ENCODE data around the gene PITX3. TPM values are rescaled to one million over a fixed set of nuclear protein-coding genes. Genes with fewer than 3 reads are reported as not detected.
"Not testable (repeated sequence)": the region's sequence is repeated elsewhere in the genome, so short reads cannot be mapped to it uniquely, and the experiment has no call there.

The PITX3 gene
- total RNA-seq, 1 experiment from 2014 or later: not detected

- in situ Hi-C loops (cut with HindIII; ENCODE audit: low pct_unique_long_range_greater_than_20kb, low sequenced_read_pairs): no loop called here
- no peak for DNase-seq (ENCODE audit: low read depth, low spot score)
These were observed 6.3 kb downstream of the PITX3 start for GRCh38 chr10:102234888-102235597.

GRCh38 chr10:102233997-102234396 lies 7.3 kb downstream of the PITX3 start:
- in situ Hi-C loops (cut with HindIII; ENCODE audit: low pct_unique_long_range_greater_than_20kb, low sequenced_read_pairs): no loop called here
- DNase-seq (ENCODE audit: low read depth, low spot score): no peak

- peak; percentile 56 for DNase-seq (ENCODE audit: low read depth, low spot score)
- in situ Hi-C loops (cut with HindIII; ENCODE audit: low pct_unique_long_range_greater_than_20kb, low sequenced_read_pairs): no loop called here
These were observed 9.7 kb downstream of the PITX3 start for GRCh38 chr10:102231357-102232318.

- in situ Hi-C loops (cut with HindIII; ENCODE audit: low pct_unique_long_range_greater_than_20kb, low sequenced_read_pairs): no loop called here
- no peak for DNase-seq (ENCODE audit: low read depth, low spot score)
These were observed 10.4 kb downstream of the PITX3 start for GRCh38 chr10:102230861-102231356.

GRCh38 chr10:102230264-102230860 lies 10.9 kb downstream of the PITX3 start:
- in situ Hi-C loops (cut with HindIII; ENCODE audit: low pct_unique_long_range_greater_than_20kb, low sequenced_read_pairs): no loop called here
- DNase-seq (ENCODE audit: low read depth, low spot score): no peak

- DNase-seq (ENCODE audit: low read depth, low spot score): peak; percentile 69
- in situ Hi-C loops (cut with HindIII; ENCODE audit: low pct_unique_long_range_greater_than_20kb, low sequenced_read_pairs): no loop called here
These were observed 11.5 kb downstream of the PITX3 start for GRCh38 chr10:102229810-102230263.

GRCh38 chr10:102227050-102227449 lies 14.3 kb downstream of the PITX3 start:
- in situ Hi-C loops (cut with HindIII; ENCODE audit: low pct_unique_long_range_greater_than_20kb, low sequenced_read_pairs): no loop called here
- no peak for DNase-seq (ENCODE audit: low read depth, low spot score)

- no peak for DNase-seq (ENCODE audit: low read depth, low spot score)
- in situ Hi-C loops (cut with HindIII; ENCODE audit: low pct_unique_long_range_greater_than_20kb, low sequenced_read_pairs): no loop called here
These were observed 14.8 kb downstream of the PITX3 start for GRCh38 chr10:102226542-102226870.

GRCh38 chr10:102225646-102226541 lies 15.4 kb downstream of the PITX3 start, which contains the start of gene ELOVL3:
TSS of gene ELOVL3 (plus strand) at chr10:102226299. CDS start at chr10:102226549, 250 bp downstream.
- DNase-seq (ENCODE audit: low read depth, low spot score): peak; percentile 90
- in situ Hi-C loops (cut with HindIII; ENCODE audit: low pct_unique_long_range_greater_than_20kb, low sequenced_read_pairs): no loop called here

- in situ Hi-C loops (cut with HindIII; ENCODE audit: low pct_unique_long_range_greater_than_20kb, low sequenced_read_pairs): no loop called here
- DNase-seq (ENCODE audit: low read depth, low spot score): no peak
These were observed 18.5 kb downstream of the PITX3 start for GRCh38 chr10:102222797-102223196.

- in situ Hi-C loops (cut with HindIII; ENCODE audit: low pct_unique_long_range_greater_than_20kb, low sequenced_read_pairs): no loop called here
- no peak for DNase-seq (ENCODE audit: low read depth, low spot score)
These were observed 20.7 kb downstream of the PITX3 start for GRCh38 chr10:102220612-102221011.

GRCh38 chr10:102219370-102219769 lies 21.9 kb downstream of the PITX3 start:
- DNase-seq (ENCODE audit: low read depth, low spot score): no peak
- in situ Hi-C loops (cut with HindIII; ENCODE audit: low pct_unique_long_range_greater_than_20kb, low sequenced_read_pairs): no loop called here

GRCh38 chr10:102213599-102213998 lies 27.7 kb downstream of the PITX3 start:
- in situ Hi-C loops (cut with HindIII; ENCODE audit: low pct_unique_long_range_greater_than_20kb, low sequenced_read_pairs); DNase-seq (ENCODE audit: low read depth, low spot score): not testable (repeated sequence)

GRCh38 chr10:102211615-102212299 lies 29.6 kb downstream of the PITX3 start:
- DNase-seq (ENCODE audit: low read depth, low spot score): no peak
- in situ Hi-C loops (cut with HindIII; ENCODE audit: low pct_unique_long_range_greater_than_20kb, low sequenced_read_pairs): no loop called here

- DNase-seq (ENCODE audit: low read depth, low spot score): no peak
- in situ Hi-C loops (cut with HindIII; ENCODE audit: low pct_unique_long_range_greater_than_20kb, low sequenced_read_pairs): no loop called here
These were observed 32.8 kb downstream of the PITX3 start for GRCh38 chr10:102208311-102209035.

- in situ Hi-C loops (cut with HindIII; ENCODE audit: low pct_unique_long_range_greater_than_20kb, low sequenced_read_pairs): no loop called here
- DNase-seq (ENCODE audit: low read depth, low spot score): no peak
These were observed 38.9 kb downstream of the PITX3 start for GRCh38 chr10:102202386-102202785.
